Type B pancreatic cell (in vitro differentiated cells): ENCODE measurements around the gene CARD19. TPM values are rescaled to one million over a fixed set of nuclear protein-coding genes. Genes with fewer than 3 reads are reported as not detected.

Experiments
- DNase-seq: peaks from one replicate; pipeline ENCODE4 v3.0.0; 2021; ENCODE audit warnings: mixed read lengths; ENCODE audit not compliant: unreplicated experiment; ENCODE audit errors: extremely low spot score
- H3K27ac Mint-ChIP-seq: 2 replicates; pipeline ENCODE4 v1.8.0; 2021; ENCODE audit warnings: mild to moderate bottlenecking, mixed read lengths
- H3K27me3 Mint-ChIP-seq: 2 replicates; pipeline ENCODE4 v1.8.0; 2021; ENCODE audit warnings: mixed read lengths
- H3K36me3 Mint-ChIP-seq: 2 replicates; pipeline ENCODE4 v1.8.0; 2021; ENCODE audit warnings: mixed read lengths
- H3K4me1 Mint-ChIP-seq: one replicate; pipeline ENCODE4 v1.8.0; 2021; ENCODE audit warnings: mixed read lengths; ENCODE audit not compliant: unreplicated experiment
- H3K4me3 Mint-ChIP-seq: 2 replicates; pipeline ENCODE4 v1.8.0; 2021; ENCODE audit warnings: mild to moderate bottlenecking, mixed read lengths
- H3K9me3 Mint-ChIP-seq: 2 replicates; pipeline ENCODE4 v1.8.0; 2021; ENCODE audit warnings: mixed read lengths
- total RNA-seq: library from RNA; stranded (reverse); gene quantifications from 2 replicates; pipeline ENCODE4 v1.2.1, GENCODE V29; 2021; ENCODE audit warnings: low replicate concordance
- TF ChIP-seq, protein P1 (sequence below): fragments of 200-600 bp; sonication (generic); conservative IDR thresholded peaks from 2 replicates; pipeline ENCODE4 v1.5.0; 2021; ENCODE audit warnings: antibody characterized with exemption, mild to moderate bottlenecking

The CARD19 gene
- total RNA-seq, 1 donor from 2014 or later = 17.7 TPM

DNA sequence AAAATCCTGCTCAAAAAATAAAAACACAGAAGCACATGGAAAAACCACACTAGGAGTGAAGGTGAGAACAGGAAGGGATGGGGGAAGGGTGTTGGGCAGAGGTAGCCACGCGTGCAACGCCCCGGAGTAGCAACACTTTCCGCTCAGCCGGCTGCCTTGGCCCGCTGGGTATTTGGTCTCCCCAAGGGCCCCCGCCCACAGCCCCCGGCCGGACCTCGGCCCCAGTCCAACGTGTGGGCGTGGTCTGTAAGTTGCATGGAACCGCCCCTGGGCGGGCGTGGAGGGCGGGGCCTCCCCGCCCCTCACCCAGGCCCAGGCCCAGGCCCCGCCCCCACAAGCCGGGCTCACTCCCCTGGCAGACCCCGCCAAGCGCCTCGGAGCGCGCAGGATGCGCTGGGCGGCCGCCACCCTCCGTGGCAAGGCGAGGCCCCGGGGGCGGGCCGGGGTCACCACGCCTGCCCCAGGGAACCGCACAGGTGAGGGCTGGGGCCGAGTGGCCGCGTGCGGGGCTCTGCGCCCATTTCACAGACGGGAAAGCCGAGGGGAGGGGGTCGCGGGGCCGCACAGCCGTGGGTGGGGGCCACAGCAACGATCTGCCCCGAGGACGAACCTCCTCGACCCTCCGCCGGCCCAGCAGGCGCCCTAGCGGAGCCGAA, 37.5 kb upstream of the CARD19 start, which contains the start of gene SUSD3:
Gene SUSD3 (plus strand): TSS at position 347 of the 656 bp plus-strand sequence. CDS start 42 bp downstream, at position 389.
- Mint-ChIP-seq H3K4me3 (peak within 1 kb of the TSS; percentile 69), H3K4me1 (peaks cover 15% of the 10 kb centered on the region), H3K9me3 (no peaks in the 10 kb centered on the region), H3K27me3 (peaks cover 4% of the 10 kb centered on the region), H3K36me3 (no peaks in the 10 kb centered on the region), H3K27ac (no peak within 1 kb of the TSS)
- DNase-seq = no peak
- TF ChIP-seq, protein P1, sequence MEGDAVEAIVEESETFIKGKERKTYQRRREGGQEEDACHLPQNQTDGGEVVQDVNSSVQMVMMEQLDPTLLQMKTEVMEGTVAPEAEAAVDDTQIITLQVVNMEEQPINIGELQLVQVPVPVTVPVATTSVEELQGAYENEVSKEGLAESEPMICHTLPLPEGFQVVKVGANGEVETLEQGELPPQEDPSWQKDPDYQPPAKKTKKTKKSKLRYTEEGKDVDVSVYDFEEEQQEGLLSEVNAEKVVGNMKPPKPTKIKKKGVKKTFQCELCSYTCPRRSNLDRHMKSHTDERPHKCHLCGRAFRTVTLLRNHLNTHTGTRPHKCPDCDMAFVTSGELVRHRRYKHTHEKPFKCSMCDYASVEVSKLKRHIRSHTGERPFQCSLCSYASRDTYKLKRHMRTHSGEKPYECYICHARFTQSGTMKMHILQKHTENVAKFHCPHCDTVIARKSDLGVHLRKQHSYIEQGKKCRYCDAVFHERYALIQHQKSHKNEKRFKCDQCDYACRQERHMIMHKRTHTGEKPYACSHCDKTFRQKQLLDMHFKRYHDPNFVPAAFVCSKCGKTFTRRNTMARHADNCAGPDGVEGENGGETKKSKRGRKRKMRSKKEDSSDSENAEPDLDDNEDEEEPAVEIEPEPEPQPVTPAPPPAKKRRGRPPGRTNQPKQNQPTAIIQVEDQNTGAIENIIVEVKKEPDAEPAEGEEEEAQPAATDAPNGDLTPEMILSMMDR = no peak

DNA sequence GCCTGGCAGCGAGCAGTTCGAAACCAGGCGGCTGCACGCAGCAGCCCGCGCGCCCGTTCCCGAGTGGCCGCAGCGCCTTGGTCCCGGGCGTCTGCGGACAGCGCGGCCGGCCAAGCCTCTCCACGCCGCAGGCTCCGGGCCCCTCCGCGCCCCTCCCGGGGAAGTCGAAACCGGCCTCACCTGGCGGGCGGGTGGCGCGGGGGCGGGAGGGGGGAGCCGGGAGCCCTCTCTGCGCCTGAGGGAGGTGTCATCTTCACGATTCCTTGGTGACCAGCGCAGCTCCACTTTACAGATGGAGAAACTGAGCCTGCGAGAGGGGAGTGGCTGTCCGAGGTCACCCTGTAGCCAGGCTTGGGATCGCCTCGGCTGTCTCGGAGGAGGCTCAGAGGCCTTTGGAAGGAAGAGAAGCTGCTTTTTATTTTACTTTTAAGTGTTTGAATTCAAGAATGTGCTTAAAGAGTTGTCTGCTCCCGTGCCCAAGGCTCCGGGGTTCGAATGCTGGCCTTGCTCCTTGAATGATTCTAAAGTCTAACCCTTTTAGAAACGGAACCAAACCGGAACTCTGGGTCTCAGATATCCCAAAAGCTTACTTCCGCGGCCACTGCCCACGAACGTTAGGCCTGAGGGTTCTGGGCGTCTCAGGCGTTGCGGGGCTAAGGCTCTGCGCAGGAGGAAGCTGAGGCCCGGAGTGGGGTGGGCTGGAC, 36.9 kb upstream of the CARD19 start:
- no peak overlapping the region for H3K27ac Mint-ChIP-seq
- TF ChIP-seq, protein P1 = no peak
- peak overlapping the region; percentile 69 for H3K4me3 Mint-ChIP-seq
- H3K36me3 Mint-ChIP-seq = no peaks in the 10 kb centered on the region
- DNase-seq = no peak
- peaks cover 3% of the 10 kb centered on the region for H3K27me3 Mint-ChIP-seq
- H3K4me1 Mint-ChIP-seq = peaks cover 10% of the 10 kb centered on the region
- H3K9me3 Mint-ChIP-seq = no peaks in the 10 kb centered on the region

DNA sequence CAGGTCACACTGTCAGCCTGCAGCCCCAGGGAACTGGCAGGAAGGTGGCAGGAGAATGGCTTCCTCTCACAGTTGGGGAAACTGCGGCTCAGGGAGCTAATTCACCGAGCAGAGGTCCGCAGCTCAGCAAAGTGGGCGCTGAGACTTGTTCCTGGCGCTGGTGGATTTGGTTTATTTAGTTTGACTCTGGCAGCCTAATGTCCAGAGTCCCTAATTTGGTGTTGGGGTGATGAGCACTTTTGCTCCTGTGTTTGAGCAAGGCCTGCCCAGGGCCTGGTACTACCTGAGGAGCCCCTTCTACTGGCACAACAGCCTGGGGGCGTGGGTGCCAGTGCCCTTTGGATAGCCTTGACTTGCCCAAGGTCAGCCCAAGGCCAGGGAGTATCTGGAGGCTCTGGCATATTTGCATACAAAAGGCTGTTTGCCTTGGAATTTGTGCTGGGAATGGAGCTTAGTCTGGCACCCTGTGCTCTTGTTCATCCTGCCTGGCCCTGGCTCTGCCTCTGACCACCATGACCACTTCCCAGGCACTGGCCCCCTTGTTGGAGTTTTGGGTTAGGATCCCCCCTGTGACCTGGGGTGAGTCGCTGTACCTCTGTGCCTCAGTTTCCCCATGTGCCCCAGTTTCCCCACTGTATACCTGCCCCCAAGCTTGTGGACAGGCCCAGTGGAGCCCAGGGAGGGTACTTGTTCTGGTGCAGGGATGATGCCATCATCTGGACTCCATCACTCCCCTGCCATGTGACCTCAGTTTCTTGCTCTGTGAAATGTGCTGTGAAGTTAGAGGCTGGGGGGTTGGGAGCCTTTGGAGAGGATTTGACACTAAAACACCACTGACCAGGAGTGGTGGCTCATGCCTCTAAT, 36.1 kb upstream of the CARD19 start:
- Mint-ChIP-seq H3K27me3 (peaks cover 3% of the 10 kb centered on the region), H3K36me3 (no peaks in the 10 kb centered on the region), H3K9me3 (no peaks in the 10 kb centered on the region), H3K4me1 (peaks cover 10% of the 10 kb centered on the region), H3K27ac (no peak overlapping the region), H3K4me3 (no peak overlapping the region)
- no peak for DNase-seq
- TF ChIP-seq, protein P1 = no peak

DNA sequence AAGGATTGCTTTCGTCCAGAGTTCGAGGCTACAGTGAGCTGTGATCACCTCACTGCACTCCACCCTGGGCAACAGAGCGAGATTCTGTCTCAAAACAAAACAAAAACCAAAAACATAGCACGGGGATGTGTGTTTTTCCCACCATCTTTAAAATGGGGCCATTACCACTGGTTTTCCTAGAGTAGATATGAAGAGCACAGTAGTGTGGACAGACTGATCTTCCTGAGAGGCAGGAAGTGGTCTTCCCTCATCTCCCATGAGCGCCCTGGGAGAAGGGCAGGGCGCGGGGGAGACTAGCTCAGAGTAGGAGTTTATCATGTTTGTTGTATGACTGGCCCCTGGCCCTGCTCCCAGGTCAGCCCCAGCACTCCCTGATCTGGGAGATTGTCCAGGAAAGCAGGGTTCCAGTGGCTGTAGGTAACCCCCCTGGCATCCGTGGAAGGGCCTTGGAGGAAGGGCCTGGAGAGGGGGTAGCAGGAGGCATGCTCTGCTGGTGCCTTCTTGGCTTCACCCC, 35.2 kb upstream of the CARD19 start:
- Mint-ChIP-seq H3K27me3 (peaks cover 3% of the 10 kb centered on the region), H3K36me3 (no peaks in the 10 kb centered on the region), H3K9me3 (no peaks in the 10 kb centered on the region), H3K4me1 (peaks cover 10% of the 10 kb centered on the region), H3K4me3 (no peak overlapping the region), H3K27ac (no peak overlapping the region)
- TF ChIP-seq, protein P1 = no peak
- no peak for DNase-seq

DNA sequence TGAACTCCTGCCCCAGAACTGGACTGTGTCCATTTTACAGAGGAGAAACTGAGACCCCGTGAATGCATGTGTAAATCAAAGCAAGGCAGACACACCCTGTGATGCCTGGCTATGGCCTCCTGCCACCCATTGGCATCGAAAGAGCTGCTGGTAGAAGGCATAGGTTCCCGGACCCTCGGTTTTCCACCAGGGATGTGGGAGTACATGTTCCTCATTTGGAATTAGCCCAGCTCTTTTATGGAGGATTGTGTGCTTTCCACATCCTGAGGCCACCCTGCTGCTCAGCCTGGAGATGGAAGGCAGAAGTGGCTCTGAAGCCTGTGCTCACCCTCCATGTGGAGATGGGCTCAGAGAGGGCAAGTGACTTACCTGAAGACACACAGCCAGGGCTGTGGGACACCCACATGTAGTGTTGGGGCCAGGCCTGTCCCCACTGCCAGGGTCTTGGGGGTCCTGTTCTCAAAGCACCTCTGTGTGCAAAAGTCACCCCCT, 34.7 kb upstream of the CARD19 start:
- H3K4me1 Mint-ChIP-seq = peaks cover 10% of the 10 kb centered on the region
- H3K36me3 Mint-ChIP-seq = no peaks in the 10 kb centered on the region
- DNase-seq = no peak
- H3K4me3 Mint-ChIP-seq = no peak overlapping the region
- H3K27me3 Mint-ChIP-seq = peaks cover 3% of the 10 kb centered on the region
- H3K27ac Mint-ChIP-seq = no peak overlapping the region
- H3K9me3 Mint-ChIP-seq = no peaks in the 10 kb centered on the region
- TF ChIP-seq, protein P1 = no peak
